Ovary (tissue), 3 donors: ENCODE data around the gene OR2L2.

Experiments
- CTCF ChIP-seq, 3 donors: fragments of 450-650 bp in 2 of 3; fragments of 200-600 bp in 1 of 3; IDR thresholded peaks; one replicate each; pipeline versions ENCODE4 v1.5.1 to v1.8.0; 2016 to 2022; ENCODE audit warnings: antibody characterized with exemption in 3 of 3, mild to moderate bottlenecking in 1 of 3
- EP300 ChIP-seq: sonication (generic); formaldehyde crosslinking; IDR thresholded peaks from one replicate; pipeline ENCODE4 v1.6.1; 2017; ENCODE audit warnings: antibody characterized with exemption
- POLR2A ChIP-seq: fragments of 450-650 bp; IDR thresholded peaks from one replicate; pipeline ENCODE4 v1.6.1; 2017; ENCODE audit warnings: antibody characterized with exemption, mild to moderate bottlenecking, moderate library complexity
- donor health status: DM: no; HTN: no; CAD: no.

GRCh38 chr1:248015803-248016202, 14.1 kb upstream of the OR2L2 start:
- TF ChIP-seq CTCF (IDR thresholded peaks at IDR 0.05), result no peak
- no peak for TF ChIP-seq EP300
- TF ChIP-seq POLR2A, result no peak
